GM19324 (cell line): Measurements from ENCODE around the gene RPS4Y2.

Experiments
- ATAC-seq: cut with Tn5 transposase; IDR thresholded peaks from one replicate; pipeline ENCODE4 v1.9.1; 2021; ENCODE audit warnings: mild to moderate bottlenecking, moderate library complexity; ENCODE audit not compliant: unreplicated experiment, low FRiP score

RPS4Y2 gene

GRCh38 chrY:20755808-20756207, at the start of gene RPS4Y2:
Gene RPS4Y2 (plus strand): TSS chrY:20756108. CDS start chrY:20756164, 56 bp downstream.
- no peak for ATAC-seq

GRCh38 chrY:20714391-20714790, 41.5 kb upstream of the RPS4Y2 start:
- no peak for ATAC-seq

GRCh38 chrY:20726184-20726907, 29.6 kb upstream of the RPS4Y2 start:
- no peak for ATAC-seq

- no peak for ATAC-seq
Measured at GRCh38 chrY:20735200-20735599, 20.7 kb upstream of the RPS4Y2 start.

- ATAC-seq, result no peak
Measured at GRCh38 chrY:20739806-20740205, 16.1 kb upstream of the RPS4Y2 start.

GRCh38 chrY:20740609-20741008, 15.3 kb upstream of the RPS4Y2 start:
- no peak for ATAC-seq

GRCh38 chrY:20745060-20745459, 10.8 kb upstream of the RPS4Y2 start:
- ATAC-seq, result no peak

- no peak for ATAC-seq
Measured at GRCh38 chrY:20746919-20747318, 9.0 kb upstream of the RPS4Y2 start.

GRCh38 chrY:20763869-20764268, 8.0 kb downstream of the RPS4Y2 start:
- ATAC-seq, result no peak

GRCh38 chrY:20765117-20765516, 9.2 kb downstream of the RPS4Y2 start:
- no peak for ATAC-seq

GRCh38 chrY:20770755-20771154, 14.8 kb downstream of the RPS4Y2 start:
- no peak for ATAC-seq

GRCh38 chrY:20776104-20776503, 20.2 kb downstream of the RPS4Y2 start:
- no peak for ATAC-seq

- no peak for ATAC-seq
Measured at GRCh38 chrY:20780104-20780654, 24.3 kb downstream of the RPS4Y2 start.

- no peak for ATAC-seq
Measured at GRCh38 chrY:20780776-20781175, 24.9 kb downstream of the RPS4Y2 start.

GRCh38 chrY:20781408-20781807, 25.5 kb downstream of the RPS4Y2 start:
- ATAC-seq, result no peak

GRCh38 chrY:20784965-20785364, 29.1 kb downstream of the RPS4Y2 start:
- ATAC-seq, result no peak

GRCh38 chrY:20787076-20787475, 31.2 kb downstream of the RPS4Y2 start:
- ATAC-seq, result no peak

- ATAC-seq, result no peak
Measured at GRCh38 chrY:20798351-20799049, 42.6 kb downstream of the RPS4Y2 start.

GRCh38 chrY:20802659-20803058, 46.8 kb downstream of the RPS4Y2 start:
- no peak for ATAC-seq

GRCh38 chrY:20806243-20806642, 50.3 kb downstream of the RPS4Y2 start:
- ATAC-seq, result no peak

- ATAC-seq, result no peak
Measured at GRCh38 chrY:20813459-20813858, 57.6 kb downstream of the RPS4Y2 start.

GRCh38 chrY:20814794-20815193, 58.9 kb downstream of the RPS4Y2 start:
- ATAC-seq, result no peak
